ENCODE measurements around the gene LETM1. TPM values are rescaled to one million over a fixed set of nuclear protein-coding genes. Genes with fewer than 3 reads are reported as not detected.
"Not testable (repeated sequence)": the region's sequence is repeated elsewhere in the genome, so short reads cannot be mapped to it uniquely, and the experiment has no call there.

Gene LETM1
- total and polyA plus RNA-seq, 2 of the 8 experiments (the other 6 are each of a cell fraction or from before 2014, with no cell fraction given), result 19.8 to 50.1 TPM

DNA sequence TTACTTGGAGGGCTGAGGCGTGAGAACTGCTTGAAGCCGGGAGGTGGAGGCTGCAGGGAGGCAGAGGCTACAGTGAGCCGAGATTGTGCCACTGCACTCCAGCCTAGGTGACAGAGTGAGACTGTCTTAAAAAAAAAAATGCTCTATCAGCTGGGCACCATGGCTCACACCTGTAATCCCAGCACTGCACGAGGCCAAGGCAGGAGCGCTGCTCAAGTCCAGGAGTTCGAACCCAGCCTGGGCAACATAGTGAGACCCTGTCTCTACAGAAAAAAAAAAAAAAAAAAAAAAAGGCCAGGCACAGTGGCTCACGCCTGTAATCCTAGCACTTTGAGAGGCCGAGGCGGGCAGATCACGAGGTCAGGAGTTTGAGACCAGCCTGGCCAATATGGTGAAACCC, 11.3 kb downstream of the LETM1 start:
- H4K5ac ChIP-seq (ENCODE audit: insufficient read length, low read depth, low read length); H3K9ac ChIP-seq (replicated peaks in 1 of 4; ENCODE audit: extremely low read depth in 1 of 4, low read depth in 3 of 4, low read length in 3 of 4); H3K79me1 ChIP-seq (ENCODE audit: low read depth, low read length); H2BK15ac ChIP-seq (ENCODE audit: low read length); POLR2A ChIA-PET (ENCODE audit: partially characterized antibody); DNase-seq (ENCODE audit: low read depth in 1 of 2, low spot score in 2 of 2); H2BK120ac ChIP-seq (replicated peaks; ENCODE audit: low read depth, low read length); H4K8ac ChIP-seq (ENCODE audit: extremely low read depth, insufficient read depth, low read length); H3K18ac ChIP-seq (ENCODE audit: extremely low read depth, low read length); H2BK5ac ChIP-seq (ENCODE audit: low read depth, low read length); H3K9me3 ChIP-seq (ENCODE audit: insufficient read depth in 2 of 2, low read depth in 1 of 2, low read length in 1 of 2); H3K79me2 ChIP-seq (ENCODE audit: control insufficient read depth in 1 of 2, insufficient read depth in 2 of 2, low read length in 2 of 2); H2AFZ ChIP-seq (ENCODE audit: low read length); H3K27me3 ChIP-seq (replicated peaks in 1 of 4; ENCODE audit: control insufficient read depth in 3 of 4, extremely low read depth in 1 of 4, insufficient read depth in 3 of 4, low read length in 3 of 4); H3K56ac ChIP-seq (replicated peaks; ENCODE audit: insufficient read length, low read depth, low read length); H3K23ac ChIP-seq (ENCODE audit: insufficient read length); H3K4ac ChIP-seq (replicated peaks; ENCODE audit: insufficient read length, low read depth, low read length); FAIRE-seq; H3K4me2 ChIP-seq (ENCODE audit: insufficient read depth in 1 of 2, low read depth in 2 of 2, low read length in 2 of 2); H3K4me3 ChIP-seq (ENCODE audit: extremely low read depth in 1 of 4, insufficient read depth in 2 of 4, low read depth in 3 of 4, low read length in 4 of 4); H3K36me3 ChIP-seq (ENCODE audit: control insufficient read depth in 2 of 4, insufficient read depth in 4 of 4, low read length in 3 of 4); H3K14ac ChIP-seq (ENCODE audit: insufficient read length); H2BK12ac ChIP-seq (ENCODE audit: low read depth, low read length); H4K91ac ChIP-seq (replicated peaks; ENCODE audit: insufficient read length, low read length); H2AK5ac ChIP-seq (ENCODE audit: low read depth, low read length); H3K27ac ChIP-seq (ENCODE audit: low read depth, low read length); H3K4me1 ChIP-seq (replicated peaks in 1 of 4; ENCODE audit: control insufficient read depth in 3 of 4, insufficient read depth in 4 of 4, low read length in 3 of 4); H3K23me2 ChIP-seq (ENCODE audit: low read depth, low read length); H2BK20ac ChIP-seq (ENCODE audit: low read length): not testable (repeated sequence)
- 99% methylated on average over 6 of the region's 10 CpGs; no CpG with 5 or more reads in 1 of the 2 experiments for WGBS, 2 experiments (ENCODE audit: extremely low coverage in 1 of 2, insufficient coverage in 1 of 2, insufficient read length in 1 of 2, insufficient replicate concordance in 2 of 2, low coverage in 1 of 2, low lambda C conversion rate in 2 of 2, missing lambda C conversion rate in 1 of 2)
- H4K20me1 ChIP-seq (replicated peaks in 1 of 2; ENCODE audit: control insufficient read depth in 1 of 2, insufficient read depth in 2 of 2, low read length in 2 of 2), result peaks cover 1 to 19% of the 10 kb centered on the region in 2 experiments
- CTCF ChIA-PET (ENCODE audit: partially characterized antibody), result interaction anchor here (1.0 to 2.2 kb wide), 4 partner anchors 96 to 121 kb away, joined by 3 to 8 read pairs (median 4); no protein-coding TSS in a partner anchor
